Amniotic stem cell (primary cell): ENCODE data around the gene RTN4.

Experiments used
- DNase-seq: peaks from one replicate; lab custom pipeline; 2025; lab: John Stamatoyannopoulos, UW

Gene RTN4

GRCh38 chr2:55033921-55034320 lies 16.3 kb downstream of the RTN4 start:
- DNase-seq: no peak

GRCh38 chr2:55033076-55033742 lies 17.0 kb downstream of the RTN4 start:
- DNase-seq: no peak

GRCh38 chr2:55031505-55031904 lies 18.7 kb downstream of the RTN4 start:
- no peak for DNase-seq

GRCh38 chr2:55030766-55031165 lies 19.5 kb downstream of the RTN4 start:
- no peak for DNase-seq

GRCh38 chr2:55029098-55029497 lies 21.2 kb downstream of the RTN4 start:
- no peak for DNase-seq

GRCh38 chr2:55027226-55027625 lies 23.0 kb downstream of the RTN4 start:
- no peak for DNase-seq

- DNase-seq: no peak
Observed at GRCh38 chr2:55026202-55026601, 24.0 kb downstream of the RTN4 start.

- no peak for DNase-seq
Observed at GRCh38 chr2:55025627-55026026, 24.6 kb downstream of the RTN4 start.

GRCh38 chr2:55025082-55025481 lies 25.2 kb downstream of the RTN4 start:
- no peak for DNase-seq

GRCh38 chr2:55022476-55022875 lies 27.8 kb downstream of the RTN4 start:
- DNase-seq: no peak

- no peak for DNase-seq
Observed at GRCh38 chr2:55019526-55020258, 30.6 kb downstream of the RTN4 start.

- DNase-seq: no peak
Observed at GRCh38 chr2:55018619-55019018, 31.6 kb downstream of the RTN4 start.

GRCh38 chr2:55017880-55018279 lies 32.4 kb downstream of the RTN4 start:
- no peak for DNase-seq

- DNase-seq: no peak
Observed at GRCh38 chr2:55017428-55017827, 32.8 kb downstream of the RTN4 start.

GRCh38 chr2:55014962-55015939 lies 35.0 kb downstream of the RTN4 start:
- DNase-seq: peak; percentile 74

GRCh38 chr2:55013936-55014335 lies 36.3 kb downstream of the RTN4 start:
- no peak for DNase-seq

GRCh38 chr2:55012672-55013484 lies 37.4 kb downstream of the RTN4 start:
- no peak for DNase-seq

- no peak for DNase-seq
Observed at GRCh38 chr2:55011831-55012671, 38.2 kb downstream of the RTN4 start.

- no peak for DNase-seq
Observed at GRCh38 chr2:55010915-55011314, 39.3 kb downstream of the RTN4 start.

GRCh38 chr2:55010149-55010591 lies 40.1 kb downstream of the RTN4 start:
- no peak for DNase-seq
